Left colon (tissue), 2 donors: ENCODE results near the gene MIPOL1. TPM values are rescaled to one million over a fixed set of nuclear protein-coding genes. Genes with fewer than 3 reads are reported as not detected.

ENCODE experiments used
- ATAC-seq: fragments of 200-7000 bp; cut with Tn5 transposase; one replicate; pipeline ENCODE4 v1.9.1; 2020; ENCODE audit warnings: mild to moderate bottlenecking, moderate library complexity
- DNase-seq, 2 donors: peaks; one replicate each; pipeline ENCODE4 v3.0.0-alpha.2; 2020
- intact Hi-C, 2 donors: fragments of 100-400 bp; cut with DNase I in 1 of 2; cut with micrococcal nuclease in 1 of 2; formaldehyde crosslinking; loops; one replicate each; pipeline versions ENCODE4 v1.11.2 to v1.14.0; 2022; cut with DNase I, micrococcal nuclease
- total RNA-seq, 2 donors: library from RNA; stranded (reverse); fragmentation: NEBNext Ultra II Directional; extraction: Animal tissue kit (Norgen Biotek cat#: 25700); gene quantifications; one replicate each; pipeline ENCODE4 v1.2.1, GENCODE V29; 2021
- donor health status: DM: no; HTN: no; CAD: no.
- donor health status: DM: yes; HTN: yes; CAD: no.

Gene MIPOL1
- total RNA-seq, 2 donors from 2014 or later: 5.1 to 9.1 TPM

GRCh38 chr14:37474191-37474590 lies 276.5 kb downstream of the MIPOL1 start:
- DNase-seq: no peak
- intact Hi-C loops: no loop called here

GRCh38 chr14:37480446-37481290 lies 282.9 kb downstream of the MIPOL1 start:
- intact Hi-C loops: no loop called here
- ATAC-seq (no peak), DNase-seq (no peak)

More at GRCh38 chr14:37474191-37474590, 276.5 kb downstream of the MIPOL1 start:
- no peak for ATAC-seq

- no peak for ATAC-seq
- no peak for DNase-seq
- intact Hi-C loops: no loop called here
These were observed 284.7 kb downstream of the MIPOL1 start for GRCh38 chr14:37482428-37482827.

- DNase-seq: no peak
- no peak for ATAC-seq
- intact Hi-C loops: no loop called here
These were observed 285.9 kb downstream of the MIPOL1 start for GRCh38 chr14:37483672-37484071.

- DNase-seq (no peak), ATAC-seq (no peak)
- intact Hi-C loops: no loop called here
These were observed 292.9 kb downstream of the MIPOL1 start for GRCh38 chr14:37490607-37491006.

- DNase-seq (no peak), ATAC-seq (no peak)
- intact Hi-C loops: no loop called here
These were observed 293.3 kb downstream of the MIPOL1 start for GRCh38 chr14:37491076-37491475.

GRCh38 chr14:37493606-37494005 lies 295.9 kb downstream of the MIPOL1 start:
- no peak for ATAC-seq

GRCh38 chr14:37497422-37497821 lies 299.7 kb downstream of the MIPOL1 start:
- ATAC-seq: no peak
- intact Hi-C loops: no loop called here
- DNase-seq: no peak

More at GRCh38 chr14:37493606-37494005, 295.9 kb downstream of the MIPOL1 start:
- intact Hi-C loops: no loop called here
- no peak for DNase-seq

- ATAC-seq (no peak), DNase-seq (no peak)
- intact Hi-C loops: no loop called here
These were observed 304.1 kb downstream of the MIPOL1 start for GRCh38 chr14:37501877-37502276.

- ATAC-seq: no peak
- intact Hi-C loops: no loop called here
- DNase-seq: no peak
These were observed 310.8 kb downstream of the MIPOL1 start for GRCh38 chr14:37508503-37508902.

GRCh38 chr14:37512173-37512572 lies 314.4 kb downstream of the MIPOL1 start:
- intact Hi-C loops: no loop called here
- no peak for ATAC-seq
- no peak for DNase-seq

- intact Hi-C loops: no loop called here
- DNase-seq: no peak
These were observed 318.0 kb downstream of the MIPOL1 start for GRCh38 chr14:37515771-37516170.

GRCh38 chr14:37526994-37527393 lies 329.3 kb downstream of the MIPOL1 start:
- ATAC-seq (no peak), DNase-seq (no peak)
- intact Hi-C loops: no loop called here

More at GRCh38 chr14:37515771-37516170, 318.0 kb downstream of the MIPOL1 start:
- no peak for ATAC-seq

GRCh38 chr14:37539992-37540391 lies 342.3 kb downstream of the MIPOL1 start:
- ATAC-seq (no peak), DNase-seq (no peak)
- intact Hi-C loops: no loop called here

GRCh38 chr14:37544407-37544806 lies 346.7 kb downstream of the MIPOL1 start:
- ATAC-seq: peak; percentile 77
- intact Hi-C loops: no loop called here
- DNase-seq: peak in 1 of 2 donors; percentile 31

GRCh38 chr14:37545174-37545573 lies 347.4 kb downstream of the MIPOL1 start:
- ATAC-seq (no peak), DNase-seq (no peak)
- intact Hi-C loops: no loop called here

GRCh38 chr14:37546621-37547447 lies 349.1 kb downstream of the MIPOL1 start:
- peak; percentile 91 for ATAC-seq
- peak in 1 of 2 donors; percentile 25 for DNase-seq
- intact Hi-C loops: no loop called here

- intact Hi-C loops: no loop called here
These were observed 352.8 kb downstream of the MIPOL1 start for GRCh38 chr14:37550511-37550910.

GRCh38 chr14:37551119-37551518 lies 353.4 kb downstream of the MIPOL1 start:
- DNase-seq: no peak
- ATAC-seq: no peak
- intact Hi-C loops: no loop called here

More at GRCh38 chr14:37550511-37550910, 352.8 kb downstream of the MIPOL1 start:
- DNase-seq: no peak
- ATAC-seq: no peak
